ENCODE data around the gene NEDD4L.
A peak's percentile ranks its signal among the peaks of the same experiment; 100 is the strongest.

NEDD4L gene

DNA sequence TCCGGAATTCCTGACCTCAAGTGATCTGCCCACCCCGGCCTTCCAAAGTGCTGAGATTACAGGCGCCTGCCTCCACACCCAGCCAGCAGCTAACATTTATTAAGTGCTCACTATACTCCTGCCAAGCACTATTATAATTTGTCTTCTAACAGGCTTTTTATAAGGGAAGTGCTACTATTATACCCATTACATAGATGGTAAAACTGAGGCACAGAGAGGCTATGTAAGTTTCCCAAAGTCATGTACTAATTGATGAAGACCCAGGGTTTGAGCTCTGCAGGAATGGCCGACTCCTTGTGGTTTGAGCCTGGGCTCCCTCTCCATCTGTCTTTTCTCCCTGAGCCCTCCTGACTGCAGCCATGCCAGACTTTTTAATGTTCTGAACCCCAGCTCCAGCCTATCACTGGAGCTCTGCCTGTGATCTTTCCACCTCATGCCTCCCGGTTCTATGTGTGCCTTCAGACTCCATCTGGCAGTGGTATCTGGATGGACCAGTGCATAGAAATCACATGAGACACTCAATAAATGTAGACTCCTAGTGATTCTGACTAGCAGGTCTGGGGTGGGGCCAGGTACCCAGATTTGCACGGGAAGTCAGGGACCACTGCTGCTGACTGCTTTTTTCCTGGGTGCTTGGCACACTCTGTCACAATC, 197.1 kb downstream of the NEDD4L start:
- no peak overlapping the region for H3K4me3 ChIP-seq (ENCODE audit: low read depth, low read length)
- TF ChIP-seq, protein P1, sequence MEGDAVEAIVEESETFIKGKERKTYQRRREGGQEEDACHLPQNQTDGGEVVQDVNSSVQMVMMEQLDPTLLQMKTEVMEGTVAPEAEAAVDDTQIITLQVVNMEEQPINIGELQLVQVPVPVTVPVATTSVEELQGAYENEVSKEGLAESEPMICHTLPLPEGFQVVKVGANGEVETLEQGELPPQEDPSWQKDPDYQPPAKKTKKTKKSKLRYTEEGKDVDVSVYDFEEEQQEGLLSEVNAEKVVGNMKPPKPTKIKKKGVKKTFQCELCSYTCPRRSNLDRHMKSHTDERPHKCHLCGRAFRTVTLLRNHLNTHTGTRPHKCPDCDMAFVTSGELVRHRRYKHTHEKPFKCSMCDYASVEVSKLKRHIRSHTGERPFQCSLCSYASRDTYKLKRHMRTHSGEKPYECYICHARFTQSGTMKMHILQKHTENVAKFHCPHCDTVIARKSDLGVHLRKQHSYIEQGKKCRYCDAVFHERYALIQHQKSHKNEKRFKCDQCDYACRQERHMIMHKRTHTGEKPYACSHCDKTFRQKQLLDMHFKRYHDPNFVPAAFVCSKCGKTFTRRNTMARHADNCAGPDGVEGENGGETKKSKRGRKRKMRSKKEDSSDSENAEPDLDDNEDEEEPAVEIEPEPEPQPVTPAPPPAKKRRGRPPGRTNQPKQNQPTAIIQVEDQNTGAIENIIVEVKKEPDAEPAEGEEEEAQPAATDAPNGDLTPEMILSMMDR (IDR thresholded peaks at IDR 0.05; ENCODE audit: low read depth, low read length, missing control alignments), result no peak
- no peak for DNase-seq (ENCODE audit: low read depth)
- in situ Hi-C loops (cut with HindIII; ENCODE audit: low sequenced_read_pairs), result no loop called here

DNA sequence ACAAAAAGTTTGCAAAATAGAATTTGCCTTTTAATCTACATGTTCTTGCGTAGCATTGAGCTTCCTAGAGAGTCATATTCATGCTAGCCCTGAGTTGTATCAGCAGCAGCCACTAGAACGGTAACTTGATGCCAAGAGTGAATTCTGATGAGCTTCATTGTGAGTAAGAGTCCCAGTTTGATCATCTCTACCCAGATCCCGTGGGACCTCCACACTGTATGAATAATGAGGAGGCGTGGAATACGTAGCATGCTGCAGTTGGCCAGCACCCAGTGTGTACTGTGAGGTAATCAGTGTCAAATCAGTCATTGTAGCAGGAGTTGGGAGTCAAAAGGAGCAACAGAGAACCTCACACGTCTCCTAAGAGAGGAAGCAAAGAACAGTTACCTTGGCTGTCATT, 197.9 kb downstream of the NEDD4L start:
- TF ChIP-seq, protein P1 (IDR thresholded peaks at IDR 0.05; ENCODE audit: low read depth, low read length, missing control alignments), result no peak
- peak; percentile 69 for DNase-seq (ENCODE audit: low read depth)
- in situ Hi-C loops (cut with HindIII; ENCODE audit: low sequenced_read_pairs), result no loop called here
- no peak overlapping the region for H3K4me3 ChIP-seq (ENCODE audit: low read depth, low read length)

DNA sequence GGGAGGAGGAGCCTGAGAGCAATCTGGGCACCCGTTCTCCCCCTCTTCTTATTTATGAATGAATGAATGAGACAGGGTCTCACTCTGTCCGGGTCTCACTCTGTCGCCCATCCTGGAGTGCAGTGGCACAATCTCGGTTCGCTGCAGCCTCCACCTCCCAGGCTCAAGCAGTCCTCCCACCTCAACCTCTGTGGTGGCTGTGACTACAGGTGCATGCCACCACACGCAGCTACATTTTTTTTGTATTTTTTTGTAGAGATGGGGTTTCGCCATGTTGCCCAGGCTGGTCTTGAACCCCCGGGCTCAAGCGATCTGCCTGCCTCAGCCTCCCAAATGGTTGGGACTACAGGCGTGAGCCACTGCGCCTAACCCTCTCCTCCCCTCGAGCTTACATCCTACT, 198.4 kb downstream of the NEDD4L start:
- in situ Hi-C loops (cut with HindIII; ENCODE audit: low sequenced_read_pairs), result no loop called here
- TF ChIP-seq, protein P1 (IDR thresholded peaks at IDR 0.05; ENCODE audit: low read depth, low read length, missing control alignments), result no peak
- H3K4me3 ChIP-seq (ENCODE audit: low read depth, low read length), result no peak overlapping the region
- no peak for DNase-seq (ENCODE audit: low read depth)

DNA sequence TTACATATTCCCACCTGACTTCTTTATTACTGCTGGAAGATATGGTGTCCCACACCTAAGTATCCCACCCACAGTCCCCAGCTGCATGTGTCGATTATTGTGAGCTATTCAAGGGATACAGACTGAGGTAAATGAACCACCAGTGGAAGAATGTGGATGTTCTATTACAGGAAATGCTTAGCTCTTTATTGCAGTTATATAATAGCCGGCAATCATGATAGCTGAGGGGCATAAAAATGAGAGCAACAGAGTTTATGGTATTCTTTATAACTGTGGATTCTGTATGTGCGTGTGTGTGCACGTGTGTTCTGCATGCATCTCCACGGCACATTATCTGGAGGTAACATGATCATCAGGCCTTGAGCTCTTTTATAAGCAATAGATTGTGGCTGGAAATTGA, 198.9 kb downstream of the NEDD4L start:
- in situ Hi-C loops (cut with HindIII; ENCODE audit: low sequenced_read_pairs), result no loop called here
- no peak for DNase-seq (ENCODE audit: low read depth)
- TF ChIP-seq, protein P1 (IDR thresholded peaks at IDR 0.05; ENCODE audit: low read depth, low read length, missing control alignments), result no peak
- H3K4me3 ChIP-seq (ENCODE audit: low read depth, low read length), result no peak overlapping the region

DNA sequence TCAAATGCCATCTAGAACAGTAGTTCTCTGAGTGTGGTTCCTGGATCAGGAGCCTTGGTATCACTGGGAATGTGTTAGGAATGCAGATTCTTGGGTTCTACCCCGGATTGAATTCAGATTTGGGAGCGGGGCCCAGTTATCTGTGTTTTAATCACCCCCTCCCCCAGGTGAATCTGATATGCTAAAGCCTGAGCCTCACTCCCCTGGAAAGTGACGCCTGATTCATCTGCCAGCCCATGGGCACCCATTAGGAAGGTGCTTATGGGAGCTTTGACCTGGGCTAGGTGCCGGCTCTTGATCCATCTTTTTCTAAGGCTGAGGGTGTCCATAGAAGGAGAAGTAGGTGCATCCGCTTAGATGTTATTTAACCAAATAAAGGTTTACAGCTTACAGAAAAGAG, 199.4 kb downstream of the NEDD4L start:
- no peak overlapping the region for H3K4me3 ChIP-seq (ENCODE audit: low read depth, low read length)
- TF ChIP-seq, protein P1 (IDR thresholded peaks at IDR 0.05; ENCODE audit: low read depth, low read length, missing control alignments), result no peak
- in situ Hi-C loops (cut with HindIII; ENCODE audit: low sequenced_read_pairs), result no loop called here
- no peak for DNase-seq (ENCODE audit: low read depth)

DNA sequence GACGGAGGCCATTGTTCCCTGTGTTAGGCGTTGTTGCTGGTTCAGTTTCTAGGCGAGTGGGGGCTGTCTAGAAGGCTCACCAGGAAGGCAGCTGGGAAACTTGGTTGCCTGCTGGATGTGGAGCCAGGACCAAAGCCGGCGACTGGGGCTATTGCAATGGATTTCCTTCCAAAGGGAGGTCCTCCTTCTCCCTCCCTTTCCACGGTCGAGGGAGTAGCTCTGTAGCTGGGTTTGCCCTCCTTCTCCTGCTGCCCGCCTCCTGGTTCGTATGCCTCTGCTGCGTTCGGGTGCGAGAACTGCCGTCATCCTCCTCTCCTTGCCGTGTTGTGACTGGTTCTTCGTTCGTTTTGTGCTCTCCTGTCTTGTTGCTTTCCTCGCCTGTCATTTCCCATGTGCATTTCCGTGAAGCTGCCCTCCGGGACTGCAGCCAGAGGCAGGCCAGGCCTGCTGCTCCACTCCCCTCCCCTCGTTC, 203.4 kb downstream of the NEDD4L start:
- no peak for DNase-seq (ENCODE audit: low read depth)
- TF ChIP-seq, protein P1 (IDR thresholded peaks at IDR 0.05; ENCODE audit: low read depth, low read length, missing control alignments), result no peak
- no peak overlapping the region for H3K4me3 ChIP-seq (ENCODE audit: low read depth, low read length)
- in situ Hi-C loops (cut with HindIII; ENCODE audit: low sequenced_read_pairs), result no loop called here

All from astrocyte of the cerebellum (primary cell).